Measurements from ENCODE around the gene TSC2.
A peak's percentile ranks its signal among the peaks of the same experiment; 100 is the strongest.

The TSC2 gene

GRCh38 chr16:2026461-2027023 lies 21.2 kb upstream of the TSC2 start, which contains the start of gene NHERF2:
NHERF2 (plus strand) TSS chr16:2026902; CDS start chr16:2027006, 104 bp downstream.
- H3K23ac ChIP-seq (ENCODE audit: low read depth, low read length, poor library complexity) = peak within 1 kb of the TSS; percentile 58
- peak within 1 kb of the TSS; percentile 82 for H3K14ac ChIP-seq (ENCODE audit: low read length)
- peak within 1 kb of the TSS; percentile 47 for H2BK120ac ChIP-seq (ENCODE audit: low read depth, low read length)
- peaks cover 4% of the 10 kb centered on the region for H3K79me1 ChIP-seq (ENCODE audit: low read depth, low read length)
- H3K4me1 ChIP-seq (ENCODE audit: control insufficient read depth in 2 of 2, insufficient read depth in 1 of 2, low read depth in 1 of 2, low read length in 2 of 2) = peaks cover 7 to 16% of the 10 kb centered on the region in 2 donors
- peak within 1 kb of the TSS; percentile 50 to 83 for H3K4me3 ChIP-seq (ENCODE audit: low read length in 2 of 2)
- H2AK5ac ChIP-seq (ENCODE audit: low read depth, low read length) = peak within 1 kb of the TSS; percentile 90
- peak within 1 kb of the TSS; percentile 84 for H2AFZ ChIP-seq (ENCODE audit: low read length)
- peak within 1 kb of the TSS; percentile 1 for H4K91ac ChIP-seq (ENCODE audit: low read depth, low read length, poor library complexity)
- H3K27me3 ChIP-seq (ENCODE audit: control insufficient read depth in 3 of 3, insufficient read depth in 3 of 3, low read depth in 1 of 3, low read length in 3 of 3) = peaks cover 3 to 42% (median 41%) of the 10 kb centered on the region in 3 experiments
- peak within 1 kb of the TSS; percentile 79 for H2BK15ac ChIP-seq (ENCODE audit: low read length)
- H3K4ac ChIP-seq (ENCODE audit: low read length) = peak within 1 kb of the TSS; percentile 98
- peak within 1 kb of the TSS; percentile 83 for H3K9ac ChIP-seq (ENCODE audit: low read depth, low read length, poor library complexity)
- no peak for DNase-seq (ENCODE audit: low spot score)
- H2BK12ac ChIP-seq (ENCODE audit: low read length) = peak within 1 kb of the TSS; percentile 63
- no CpG with 5 or more reads among the region's 59 CpGs for WGBS, 2 donors (ENCODE audit: extremely low coverage in 2 of 2, insufficient read length in 2 of 2, insufficient replicate concordance in 1 of 2)
- no peaks in the 10 kb centered on the region for H3K36me3 ChIP-seq (replicated peaks in 1 of 2; ENCODE audit: control insufficient read depth in 2 of 2, insufficient read depth in 2 of 2, low read length in 2 of 2)
- peak within 1 kb of the TSS; percentile 95 for H3K18ac ChIP-seq (ENCODE audit: low read length)
- no peak within 1 kb of the TSS for H3K27ac ChIP-seq (replicated peaks; ENCODE audit: low read length)
- peak within 1 kb of the TSS; percentile 89 for H3K4me2 ChIP-seq (ENCODE audit: insufficient read depth, low read length, poor library complexity, severe bottlenecking)
- H3K9me3 ChIP-seq (replicated peaks in 1 of 2; ENCODE audit: control insufficient read depth in 2 of 2, insufficient read depth in 1 of 2, low read depth in 1 of 2, low read length in 2 of 2) = peaks cover 4 to 5% of the 10 kb centered on the region in 2 donors
- H4K8ac ChIP-seq (ENCODE audit: low read depth, low read length) = no peak within 1 kb of the TSS
- no peak within 1 kb of the TSS for H2BK5ac ChIP-seq (ENCODE audit: low read length)

GRCh38 chr16:2027024-2028010 lies 20.5 kb upstream of the TSC2 start:
- H3K27ac ChIP-seq (replicated peaks; ENCODE audit: low read length) = no peak overlapping the region
- H2AFZ ChIP-seq (ENCODE audit: low read length) = peak overlapping the region; percentile 84

GRCh38 chr16:2028146-2028545 lies 19.6 kb upstream of the TSC2 start:
- no peak for DNase-seq (ENCODE audit: low spot score)
- H3K4ac ChIP-seq (ENCODE audit: low read length) = no peak overlapping the region
- peak overlapping the region; percentile 58 for H3K23ac ChIP-seq (ENCODE audit: low read depth, low read length, poor library complexity)
- no peak overlapping the region for H3K4me2 ChIP-seq (ENCODE audit: insufficient read depth, low read length, poor library complexity, severe bottlenecking)
- no peak overlapping the region for H3K18ac ChIP-seq (ENCODE audit: low read length)
- no peaks in the 10 kb centered on the region for H3K36me3 ChIP-seq (replicated peaks in 1 of 2; ENCODE audit: control insufficient read depth in 2 of 2, insufficient read depth in 2 of 2, low read length in 2 of 2)
- H2BK120ac ChIP-seq (ENCODE audit: low read depth, low read length) = peak overlapping the region; percentile 36
- H3K9ac ChIP-seq (ENCODE audit: low read depth, low read length, poor library complexity) = no peak overlapping the region
- no peak overlapping the region for H2AFZ ChIP-seq (ENCODE audit: low read length)
- H3K4me3 ChIP-seq (ENCODE audit: low read length in 2 of 2) = no peak overlapping the region
- peaks cover 4% of the 10 kb centered on the region for H3K79me1 ChIP-seq (ENCODE audit: low read depth, low read length)
- no peak overlapping the region for H4K8ac ChIP-seq (ENCODE audit: low read depth, low read length)
- H2BK12ac ChIP-seq (ENCODE audit: low read length) = peak overlapping the region; percentile 75
- peak overlapping the region; percentile 24 for H2AK5ac ChIP-seq (ENCODE audit: low read depth, low read length)
- no peak overlapping the region for H3K27ac ChIP-seq (replicated peaks; ENCODE audit: low read length)
- WGBS, 2 donors (ENCODE audit: extremely low coverage in 2 of 2, insufficient read length in 2 of 2, insufficient replicate concordance in 1 of 2) = no CpG with 5 or more reads among the region's 3 CpGs
- peak overlapping the region; percentile 53 for H2BK5ac ChIP-seq (ENCODE audit: low read length)
- no peak overlapping the region for H2BK15ac ChIP-seq (ENCODE audit: low read length)
- peaks cover 4 to 10% of the 10 kb centered on the region in 2 donors for H3K4me1 ChIP-seq (ENCODE audit: control insufficient read depth in 2 of 2, insufficient read depth in 1 of 2, low read depth in 1 of 2, low read length in 2 of 2)
- H3K9me3 ChIP-seq (replicated peaks in 1 of 2; ENCODE audit: control insufficient read depth in 2 of 2, insufficient read depth in 1 of 2, low read depth in 1 of 2, low read length in 2 of 2) = peaks cover 4 to 5% of the 10 kb centered on the region in 2 donors
- H3K14ac ChIP-seq (ENCODE audit: low read length) = no peak overlapping the region
- peaks cover 3 to 40% (median 33%) of the 10 kb centered on the region in 3 experiments for H3K27me3 ChIP-seq (ENCODE audit: control insufficient read depth in 3 of 3, insufficient read depth in 3 of 3, low read depth in 1 of 3, low read length in 3 of 3)
- H4K91ac ChIP-seq (ENCODE audit: low read depth, low read length, poor library complexity) = no peak overlapping the region

More at GRCh38 chr16:2027024-2028010, 20.5 kb upstream of the TSC2 start:
- peak overlapping the region; percentile 82 for H3K14ac ChIP-seq (ENCODE audit: low read length)
- peaks cover 3 to 40% (median 38%) of the 10 kb centered on the region in 3 experiments for H3K27me3 ChIP-seq (ENCODE audit: control insufficient read depth in 3 of 3, insufficient read depth in 3 of 3, low read depth in 1 of 3, low read length in 3 of 3)
- peak overlapping the region; percentile 63 for H2BK12ac ChIP-seq (ENCODE audit: low read length)
- H4K91ac ChIP-seq (ENCODE audit: low read depth, low read length, poor library complexity) = peak overlapping the region; percentile 1
- H3K18ac ChIP-seq (ENCODE audit: low read length) = peak overlapping the region; percentile 95
- H3K4me2 ChIP-seq (ENCODE audit: insufficient read depth, low read length, poor library complexity, severe bottlenecking) = peak overlapping the region; percentile 89
- no peak for DNase-seq (ENCODE audit: low spot score)
- H3K23ac ChIP-seq (ENCODE audit: low read depth, low read length, poor library complexity) = peak overlapping the region; percentile 58
- H2AK5ac ChIP-seq (ENCODE audit: low read depth, low read length) = peak overlapping the region; percentile 24
- peaks cover 7 to 16% of the 10 kb centered on the region in 2 donors for H3K4me1 ChIP-seq (ENCODE audit: control insufficient read depth in 2 of 2, insufficient read depth in 1 of 2, low read depth in 1 of 2, low read length in 2 of 2)
- no peaks in the 10 kb centered on the region for H3K36me3 ChIP-seq (replicated peaks in 1 of 2; ENCODE audit: control insufficient read depth in 2 of 2, insufficient read depth in 2 of 2, low read length in 2 of 2)
- H3K79me1 ChIP-seq (ENCODE audit: low read depth, low read length) = peaks cover 4% of the 10 kb centered on the region
- no peak overlapping the region for H2BK120ac ChIP-seq (ENCODE audit: low read depth, low read length)
- H3K9me3 ChIP-seq (replicated peaks in 1 of 2; ENCODE audit: control insufficient read depth in 2 of 2, insufficient read depth in 1 of 2, low read depth in 1 of 2, low read length in 2 of 2) = peaks cover 4 to 5% of the 10 kb centered on the region in 2 donors
- H3K4ac ChIP-seq (ENCODE audit: low read length) = peak overlapping the region; percentile 98
- peak overlapping the region; percentile 50 to 83 for H3K4me3 ChIP-seq (ENCODE audit: low read length in 2 of 2)
- H3K9ac ChIP-seq (ENCODE audit: low read depth, low read length, poor library complexity) = peak overlapping the region; percentile 83
- no peak overlapping the region for H2BK5ac ChIP-seq (ENCODE audit: low read length)
- H2BK15ac ChIP-seq (ENCODE audit: low read length) = peak overlapping the region; percentile 58
- H4K8ac ChIP-seq (ENCODE audit: low read depth, low read length) = no peak overlapping the region
- no CpG with 5 or more reads among the region's 76 CpGs for WGBS, 2 donors (ENCODE audit: extremely low coverage in 2 of 2, insufficient read length in 2 of 2, insufficient replicate concordance in 1 of 2)
